AG10803 (cell line): ENCODE measurements around the gene SNCAIP.

Experiments used
- DNase-seq: peaks from one replicate; pipeline ENCODE4 v3.0.0; 2010; ENCODE audit warnings: low read depth
- H3K4me3 ChIP-seq: 2 replicates; pipeline ENCODE4 v1.5.1; 2011; ENCODE audit warnings: mild to moderate bottlenecking, low read length, control low read depth
- CTCF ChIP-seq: conservative IDR thresholded peaks from 2 replicates; pipeline ENCODE4 v1.5.1; 2011; ENCODE audit warnings: mild to moderate bottlenecking, low read length, control low read depth, inconsistent platforms

Gene SNCAIP

GRCh38 chr5:122412966-122413365 lies 100.9 kb downstream of the SNCAIP start:
- no peak overlapping the region for H3K4me3 ChIP-seq
- no peak for TF ChIP-seq CTCF
- DNase-seq, result no peak

GRCh38 chr5:122413722-122414121 lies 101.7 kb downstream of the SNCAIP start:
- TF ChIP-seq CTCF, result no peak
- H3K4me3 ChIP-seq, result no peak overlapping the region
- DNase-seq, result no peak

- DNase-seq, result peak; percentile 74
- peak; percentile 87 for TF ChIP-seq CTCF
- H3K4me3 ChIP-seq, result no peak overlapping the region
Measured at GRCh38 chr5:122415030-122415800, 103.2 kb downstream of the SNCAIP start.

- no peak for DNase-seq
- TF ChIP-seq CTCF, result no peak
- H3K4me3 ChIP-seq, result no peak overlapping the region
Measured at GRCh38 chr5:122415801-122416120, 103.7 kb downstream of the SNCAIP start.

GRCh38 chr5:122419142-122419894 lies 107.3 kb downstream of the SNCAIP start:
- no peak for TF ChIP-seq CTCF
- H3K4me3 ChIP-seq, result no peak overlapping the region
- DNase-seq, result no peak

GRCh38 chr5:122420091-122420490 lies 108.1 kb downstream of the SNCAIP start:
- no peak for TF ChIP-seq CTCF
- DNase-seq, result peak; percentile 43

More at GRCh38 chr5:122420091-122420490, 108.1 kb downstream of the SNCAIP start:
- no peak overlapping the region for H3K4me3 ChIP-seq
